GM18519 (cell line): ENCODE data around the gene METAP2.
"Not testable (repeated sequence)": the region's sequence is repeated elsewhere in the genome, so short reads cannot be mapped to it uniquely, and the experiment has no call there.

ENCODE experiments used
- ATAC-seq: cut with Tn5 transposase; IDR thresholded peaks from one replicate; pipeline ENCODE4 v1.9.1; 2021; ENCODE audit warnings: mild to moderate bottlenecking, moderate library complexity; ENCODE audit not compliant: unreplicated experiment, low FRiP score

METAP2 gene

DNA sequence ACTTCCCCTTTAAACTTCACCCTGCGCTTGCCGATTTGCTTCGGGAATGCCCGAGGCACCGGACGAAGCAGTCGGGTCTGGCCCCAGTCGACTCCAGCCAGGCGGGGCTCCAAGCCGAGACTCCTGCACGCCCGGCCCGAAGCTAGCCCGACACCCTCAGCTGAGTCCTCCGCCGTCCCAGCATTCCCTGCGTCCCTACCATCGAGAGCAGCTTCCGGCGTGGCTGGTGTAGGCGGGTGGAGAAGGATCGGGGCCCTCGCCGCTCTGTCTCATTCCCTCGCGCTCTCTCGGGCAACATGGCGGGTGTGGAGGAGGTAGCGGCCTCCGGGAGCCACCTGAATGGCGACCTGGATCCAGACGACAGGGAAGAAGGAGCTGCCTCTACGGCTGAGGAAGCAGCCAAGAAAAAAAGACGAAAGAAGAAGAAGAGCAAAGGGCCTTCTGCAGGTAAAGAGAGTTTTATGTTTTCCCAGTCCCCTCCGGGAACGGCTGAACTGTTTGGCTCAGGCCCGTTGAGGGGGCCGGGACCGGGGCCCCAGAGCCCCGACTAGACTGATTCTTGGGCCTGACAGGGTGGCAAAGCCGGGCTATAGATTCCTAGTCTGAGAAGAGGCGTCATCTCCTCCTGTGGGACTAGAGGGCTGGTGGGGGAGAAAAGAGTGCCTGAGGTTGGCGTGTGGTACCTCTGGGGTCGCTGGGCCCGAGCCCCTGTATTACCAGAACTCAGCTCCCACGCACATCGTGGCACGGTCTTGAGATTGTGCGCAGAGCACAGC, at the start of gene METAP2:
Gene METAP2 (plus strand): TSS at position 269 of the 776 bp plus-strand sequence. CDS start 28 bp downstream, at position 297.
- peak; percentile 94 for ATAC-seq

DNA sequence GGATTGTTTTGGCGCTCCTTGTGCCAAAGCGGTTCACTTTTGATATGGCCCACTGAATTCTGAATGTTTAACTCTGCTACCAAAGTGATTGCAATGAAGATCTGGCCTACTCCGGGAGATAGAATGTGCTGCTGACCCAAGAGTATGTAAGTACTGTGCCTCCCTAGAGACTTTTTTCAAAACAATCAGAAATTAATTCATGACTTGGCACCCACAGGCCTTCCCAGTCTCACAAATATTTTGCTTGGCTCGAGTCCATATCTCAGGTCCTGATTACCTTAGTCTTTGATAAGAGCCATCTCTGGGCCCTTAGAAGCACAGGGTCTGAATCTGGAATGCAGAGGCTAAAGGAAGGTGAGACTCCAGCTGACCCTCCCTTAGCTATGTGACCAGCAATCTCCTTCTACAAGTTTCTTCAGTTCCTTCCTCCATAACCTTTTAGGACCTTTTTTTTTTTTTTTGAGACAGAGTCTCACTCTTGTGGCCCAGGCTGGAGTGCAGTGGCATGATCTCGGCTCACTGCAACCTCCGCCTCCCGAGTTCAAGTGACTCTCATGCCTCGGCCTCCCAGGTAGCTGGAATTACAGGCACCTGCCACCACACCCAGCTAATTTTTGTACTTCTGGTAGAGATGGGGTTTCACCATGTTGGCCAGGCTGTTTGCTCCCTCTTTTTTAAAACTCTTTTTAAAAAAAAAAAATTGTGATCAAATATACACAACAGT, 49.5 kb upstream of the METAP2 start:
- ATAC-seq = no peak

DNA sequence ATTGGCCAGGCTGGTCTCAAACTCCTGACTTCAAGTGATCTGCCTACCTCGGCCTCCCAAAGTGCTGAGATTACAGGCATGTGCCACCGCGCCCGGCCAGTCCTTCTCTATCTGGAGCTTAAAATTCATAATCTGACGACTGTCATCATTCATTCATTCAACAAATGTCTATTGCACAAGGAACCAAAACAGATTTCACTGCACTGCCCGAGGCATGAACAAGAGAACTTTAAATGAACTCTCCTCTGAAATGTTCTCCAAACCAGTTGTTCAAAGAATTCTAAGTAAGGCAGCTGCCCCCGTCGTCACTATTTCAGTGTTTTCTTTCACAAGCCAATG, 44.8 kb upstream of the METAP2 start:
- no peak for ATAC-seq

DNA sequence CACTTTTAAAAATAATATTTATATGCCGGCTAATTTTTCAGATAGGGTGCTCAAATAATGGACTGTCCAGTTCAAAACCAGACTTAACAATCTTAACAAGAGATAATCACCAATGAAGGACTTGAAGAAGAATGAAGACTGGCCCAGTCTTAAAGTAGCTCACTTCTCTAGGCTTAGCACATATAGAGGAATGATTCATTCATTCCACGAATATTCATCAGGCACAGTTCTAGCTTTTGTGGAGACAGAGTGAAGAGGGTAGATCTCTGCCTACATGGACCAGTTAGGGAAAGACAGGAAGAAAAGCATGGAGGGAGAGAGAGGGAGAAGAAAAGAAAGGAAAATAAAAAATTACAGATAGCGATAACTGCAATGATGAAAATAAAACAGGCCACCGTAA, 42.8 kb upstream of the METAP2 start:
- no peak for ATAC-seq

DNA sequence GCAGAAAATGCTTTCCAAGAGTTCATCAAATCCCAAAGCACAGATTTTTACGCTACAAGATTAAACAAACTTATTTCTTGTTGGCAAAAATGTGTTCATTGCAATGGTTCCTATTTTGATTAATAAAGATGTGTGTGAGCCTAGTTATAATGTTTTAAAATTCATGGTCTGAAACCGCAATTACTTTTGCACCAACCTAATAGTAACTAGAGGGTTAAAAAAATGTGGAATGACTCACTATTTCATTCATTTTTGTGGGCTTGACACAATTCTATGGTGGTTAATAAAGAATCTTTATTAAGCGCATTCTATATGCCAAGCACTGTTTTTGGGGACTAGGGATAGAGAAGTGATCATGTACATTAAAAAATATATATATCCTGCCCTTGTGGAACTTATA, 38.6 kb upstream of the METAP2 start:
- no peak for ATAC-seq

DNA sequence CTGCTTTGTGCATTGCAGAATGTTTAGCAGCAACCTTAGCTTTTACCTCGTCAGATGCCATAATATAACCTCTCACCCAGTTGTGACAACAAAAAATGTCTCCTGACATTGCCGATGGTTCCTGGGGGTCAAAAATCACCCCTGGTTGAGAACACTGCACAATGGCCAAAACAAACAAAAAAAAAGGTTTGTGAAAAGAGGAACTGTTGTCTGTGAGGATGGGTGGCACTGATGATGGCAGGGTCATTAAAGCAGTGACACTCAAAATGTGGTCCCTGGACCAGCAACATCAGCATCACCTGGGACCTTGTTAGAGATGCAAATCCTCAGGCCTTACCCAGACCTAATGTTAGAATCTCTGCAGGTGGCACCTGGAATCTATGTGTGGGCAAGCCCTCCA, 36.4 kb upstream of the METAP2 start:
- no peak for ATAC-seq

DNA sequence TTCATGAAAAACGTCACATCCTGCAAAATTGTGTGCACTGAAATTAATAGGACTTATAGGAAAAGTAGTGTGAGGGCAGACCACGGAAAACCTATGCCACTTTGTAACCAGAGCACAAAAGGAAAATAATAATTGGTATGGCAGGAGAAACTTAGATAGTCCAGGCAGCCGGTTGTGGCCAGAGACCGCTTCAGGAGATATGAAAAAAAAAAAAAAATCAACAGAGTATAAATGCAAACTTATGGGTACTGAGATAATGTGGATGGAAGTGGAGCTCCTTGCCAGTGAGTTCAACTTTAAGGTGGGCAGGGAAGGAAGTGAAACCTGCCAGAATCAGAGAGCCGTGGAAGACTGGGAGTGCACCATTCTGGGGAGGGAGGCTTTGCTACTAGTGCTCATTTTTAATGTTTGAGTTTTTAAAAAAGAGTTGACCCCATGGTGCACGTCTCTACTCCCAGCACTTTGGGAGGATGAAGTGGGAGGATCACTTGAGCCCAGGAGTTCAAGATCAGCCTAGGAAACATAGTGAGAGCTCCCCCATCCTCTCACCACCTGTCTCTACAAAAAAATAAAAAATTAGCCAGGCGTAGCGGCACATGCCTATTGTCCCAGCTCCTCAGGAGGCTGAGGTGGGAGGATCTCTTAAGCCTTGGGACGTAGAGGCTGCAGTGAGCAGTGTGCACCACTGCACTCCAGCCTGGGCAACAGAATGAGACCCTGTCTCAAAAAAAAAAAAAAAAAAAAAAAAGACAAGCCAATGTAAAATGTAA, 34.3 kb upstream of the METAP2 start:
- ATAC-seq = no peak

DNA sequence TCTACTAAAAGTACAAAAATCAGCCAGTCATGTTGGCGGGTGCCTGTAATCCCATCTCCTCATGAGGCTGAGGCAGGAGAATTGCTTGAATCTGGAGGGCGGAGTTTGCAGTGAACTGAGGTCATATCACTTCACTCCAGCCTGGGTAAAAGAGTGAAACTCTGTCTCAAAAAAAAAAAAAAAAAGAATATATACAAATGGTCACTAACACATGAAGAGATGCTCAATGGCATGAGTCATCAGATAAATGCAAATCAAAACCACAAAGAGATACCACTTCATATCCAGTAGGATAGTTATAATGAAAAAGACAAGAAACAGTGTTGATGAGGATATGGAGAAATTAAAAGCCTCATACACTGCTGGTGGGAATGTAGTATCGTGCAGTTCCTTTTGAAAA, 33.6 kb upstream of the METAP2 start:
- no peak for ATAC-seq

DNA sequence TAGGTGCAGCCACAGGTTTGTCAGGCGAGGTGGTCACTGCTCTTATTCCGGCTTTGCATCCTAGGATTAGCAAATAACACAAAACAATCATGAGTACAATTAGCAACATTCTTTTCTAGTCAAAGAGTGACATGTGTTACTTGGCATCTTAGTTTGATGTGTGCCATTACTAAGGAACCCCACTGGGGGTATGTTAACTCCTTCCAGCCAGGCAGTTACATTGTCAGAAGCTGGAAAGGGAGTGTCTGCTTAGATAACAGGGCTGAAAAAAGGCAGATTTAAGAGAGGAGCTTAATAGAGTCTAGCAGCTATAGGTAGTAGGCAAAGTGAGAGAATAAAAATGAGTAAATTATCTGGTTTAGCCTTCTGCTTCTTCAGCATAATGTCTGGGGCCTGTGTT, 30.5 kb upstream of the METAP2 start:
- no peak for ATAC-seq

DNA sequence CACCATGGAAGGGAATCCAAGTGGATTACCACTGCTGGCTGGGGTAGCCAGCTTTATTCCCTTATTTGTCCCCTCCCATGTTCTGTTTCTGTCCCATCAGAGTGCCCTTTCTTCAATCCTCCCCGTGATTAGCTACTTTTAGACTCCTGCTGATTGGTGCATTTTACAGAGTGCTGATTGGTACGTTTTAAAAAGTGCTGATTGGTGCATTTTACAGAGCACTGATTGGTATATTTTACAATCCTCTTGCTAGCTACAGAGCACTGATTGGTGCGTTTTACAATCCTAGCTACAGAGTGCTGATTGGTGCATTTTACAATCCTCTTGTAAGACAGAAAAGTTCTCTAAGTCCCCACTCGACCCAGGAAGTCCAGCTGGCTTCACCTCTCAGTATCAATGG, 28.9 kb upstream of the METAP2 start:
- ATAC-seq = not testable (repeated sequence)

DNA sequence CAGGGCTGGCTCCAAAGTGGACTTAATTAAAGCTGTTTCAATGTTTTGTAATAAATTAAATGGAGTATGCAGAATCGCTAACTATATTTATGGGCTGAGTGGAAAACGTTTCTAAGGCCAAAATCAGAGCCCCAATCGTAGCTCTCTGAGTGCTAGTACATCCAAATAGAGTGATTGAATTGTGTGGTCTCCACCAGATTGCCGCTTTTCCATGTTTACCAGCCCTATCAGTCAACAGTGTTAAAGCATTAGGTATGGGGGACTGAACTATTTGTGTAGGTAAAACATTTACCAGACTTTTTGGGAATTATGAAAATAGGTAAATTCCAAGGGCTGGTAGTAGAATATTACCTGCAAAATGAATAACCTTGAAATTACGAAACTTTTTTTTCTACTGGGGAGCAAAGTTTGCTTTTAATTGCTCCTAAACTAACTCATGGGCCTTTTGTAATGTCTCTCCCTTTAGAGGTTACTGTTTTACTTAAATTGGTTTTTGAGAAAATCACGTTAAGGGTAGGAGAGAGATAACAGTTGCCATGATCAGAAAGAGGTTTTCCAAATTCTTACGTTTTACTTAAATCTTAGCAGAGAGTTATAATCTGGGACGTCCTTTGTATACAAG, 28.0 kb upstream of the METAP2 start:
- ATAC-seq = no peak

DNA sequence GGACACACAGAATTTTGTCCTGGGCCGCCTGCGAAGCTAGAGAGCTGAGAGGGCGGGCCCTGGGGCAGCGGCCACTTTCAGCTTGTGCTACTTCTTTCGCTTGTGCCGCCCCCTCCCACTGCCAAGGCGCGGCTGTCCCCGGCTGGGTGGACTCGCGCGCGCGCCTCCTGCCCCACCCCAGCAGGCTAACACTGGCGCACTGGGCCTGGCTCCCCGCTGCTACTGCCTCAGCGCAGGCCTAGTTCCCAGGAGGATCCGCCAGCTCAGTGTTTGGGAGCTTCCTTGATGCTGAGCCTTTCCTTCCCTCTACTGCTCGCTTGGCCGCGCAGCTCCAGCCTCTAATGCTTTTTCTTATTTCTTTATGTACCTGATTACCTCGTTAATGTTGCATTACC, 27.4 kb upstream of the METAP2 start:
- no peak for ATAC-seq

DNA sequence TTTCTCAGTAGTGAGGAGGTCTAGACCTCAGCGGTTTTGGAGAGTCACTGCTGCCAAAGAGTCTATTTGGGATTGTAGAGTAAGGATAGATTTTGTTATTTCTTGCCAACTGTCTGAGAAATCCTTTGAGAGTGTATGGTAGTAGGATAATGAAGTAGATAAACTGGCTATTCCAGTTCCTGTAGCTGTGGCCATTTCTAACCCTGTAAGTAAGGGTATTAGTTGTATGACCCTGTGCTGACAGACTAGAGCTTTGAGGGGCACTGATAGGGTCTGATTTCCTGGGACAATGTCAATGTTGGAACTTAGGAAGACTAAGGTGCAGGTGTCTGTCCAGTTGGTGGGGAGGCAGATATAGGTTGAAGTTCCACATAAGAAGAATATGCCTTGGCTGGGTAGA, 24.3 kb upstream of the METAP2 start:
- ATAC-seq = not testable (repeated sequence)

DNA sequence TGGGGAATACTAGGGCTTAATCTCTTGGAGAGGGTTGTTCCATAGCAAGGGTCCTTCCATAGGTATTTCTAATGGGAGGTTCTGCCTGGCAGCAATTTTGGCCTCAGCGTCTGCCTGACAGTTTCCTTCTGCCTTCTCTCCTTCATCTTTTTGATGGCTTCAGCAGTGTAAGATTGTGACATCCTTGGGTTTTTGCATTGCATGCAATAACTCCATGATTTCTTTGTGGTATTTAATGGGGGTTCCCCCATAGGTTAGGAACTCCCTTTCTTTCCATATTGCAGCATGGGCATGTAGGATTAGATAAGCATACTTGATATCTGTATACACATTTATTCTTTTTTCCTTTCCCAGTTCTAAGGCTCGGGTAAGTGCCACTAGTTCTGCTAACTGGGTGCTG, 21.5 kb upstream of the METAP2 start:
- ATAC-seq = not testable (repeated sequence)

DNA sequence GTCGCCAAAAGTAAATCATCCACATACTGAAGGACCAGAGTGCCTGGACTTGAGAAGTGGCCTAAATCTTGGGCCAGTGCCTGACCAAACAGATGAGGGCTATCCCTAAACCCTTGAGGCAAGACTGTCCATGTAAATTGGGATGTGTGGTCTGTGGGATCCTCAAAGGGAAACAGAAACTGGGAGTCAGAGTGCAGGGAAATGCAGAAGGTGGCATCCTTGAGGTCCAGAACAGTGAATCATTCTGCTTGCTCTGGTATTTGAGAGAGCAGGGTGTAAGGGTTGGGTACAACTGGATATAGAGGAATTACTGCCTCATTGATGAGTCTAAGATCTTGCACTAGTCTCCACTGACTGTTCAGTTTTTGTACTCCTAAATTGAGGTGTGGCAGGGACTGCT, 20.1 kb upstream of the METAP2 start:
- not testable (repeated sequence) for ATAC-seq

DNA sequence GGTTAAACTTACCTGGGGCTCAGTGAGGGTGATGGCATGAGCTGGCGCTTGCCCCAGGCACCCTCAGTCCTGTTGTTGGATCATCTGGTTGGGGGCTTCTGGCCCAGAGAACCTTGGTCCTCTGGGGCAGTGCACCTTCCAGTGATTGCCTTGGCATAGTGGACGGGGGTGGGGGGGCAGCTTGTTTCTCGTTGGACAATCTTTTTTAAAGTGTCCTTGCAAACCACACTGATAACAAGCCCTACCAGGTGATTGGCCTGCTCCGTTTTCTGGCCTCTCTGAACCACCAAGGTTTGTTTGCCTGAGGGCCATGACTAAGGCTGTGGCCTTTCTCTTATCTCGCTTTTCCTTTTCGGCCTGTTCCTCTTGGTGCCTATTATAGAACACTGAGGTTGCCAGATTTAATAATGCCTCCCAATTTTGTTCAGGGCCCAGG, 19.2 kb upstream of the METAP2 start:
- not testable (repeated sequence) for ATAC-seq

DNA sequence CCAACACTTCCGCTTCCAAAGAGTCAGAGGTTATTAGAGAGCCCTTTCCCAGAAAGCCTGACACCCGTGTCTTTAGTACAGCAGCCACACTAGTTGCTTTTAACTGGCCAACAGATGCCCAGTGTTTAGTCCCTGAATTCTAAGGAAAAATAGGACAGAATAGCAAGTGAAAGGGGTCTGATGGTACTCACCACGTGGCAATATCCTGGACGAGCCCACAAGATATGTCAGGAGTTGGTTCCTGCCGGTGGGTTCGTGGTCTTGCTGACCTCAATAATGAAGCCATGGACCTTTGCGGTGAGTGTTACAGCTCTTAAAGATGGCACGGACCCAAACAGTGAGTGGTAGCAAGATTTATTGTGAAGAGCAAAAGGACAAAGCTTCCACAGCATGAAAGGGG, 16.3 kb upstream of the METAP2 start:
- ATAC-seq = not testable (repeated sequence)

DNA sequence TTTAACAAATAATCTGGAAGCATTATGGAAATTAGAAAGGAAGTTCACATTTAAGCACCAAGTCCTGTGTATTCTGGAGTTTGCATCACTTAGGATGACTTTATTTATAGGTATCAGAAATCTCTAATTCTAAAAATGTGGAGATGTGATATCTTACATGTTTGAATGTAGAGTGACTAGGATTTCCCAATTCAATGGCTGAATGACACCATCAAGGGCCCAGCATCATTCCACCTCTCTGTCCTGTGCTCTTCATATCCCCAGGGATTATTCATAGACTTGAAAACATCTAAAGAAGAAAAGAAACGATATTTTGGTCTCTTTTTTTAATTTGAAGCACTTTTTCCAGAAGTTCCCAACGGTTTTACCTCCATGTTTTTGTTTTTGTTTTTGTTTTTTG, 15.2 kb upstream of the METAP2 start:
- ATAC-seq = no peak

DNA sequence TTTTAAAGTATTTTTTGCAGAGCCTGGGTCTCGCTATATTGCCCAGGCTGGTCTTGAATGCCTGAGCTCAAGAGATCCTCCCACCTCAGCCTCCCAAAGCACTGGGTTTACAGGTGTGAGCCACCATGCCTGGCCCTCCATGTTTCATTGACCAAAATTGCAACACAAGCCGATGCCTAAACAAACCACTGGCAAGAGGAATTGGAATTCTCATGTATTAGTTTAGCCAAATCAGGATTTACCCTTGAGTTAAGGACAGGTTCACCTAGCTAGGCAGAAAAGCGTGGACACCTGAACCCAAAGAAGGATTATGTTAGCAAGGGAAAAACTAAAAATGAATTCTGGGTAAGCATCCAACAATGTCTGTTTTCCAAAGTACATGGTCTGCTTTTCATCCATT, 14.6 kb upstream of the METAP2 start:
- no peak for ATAC-seq

DNA sequence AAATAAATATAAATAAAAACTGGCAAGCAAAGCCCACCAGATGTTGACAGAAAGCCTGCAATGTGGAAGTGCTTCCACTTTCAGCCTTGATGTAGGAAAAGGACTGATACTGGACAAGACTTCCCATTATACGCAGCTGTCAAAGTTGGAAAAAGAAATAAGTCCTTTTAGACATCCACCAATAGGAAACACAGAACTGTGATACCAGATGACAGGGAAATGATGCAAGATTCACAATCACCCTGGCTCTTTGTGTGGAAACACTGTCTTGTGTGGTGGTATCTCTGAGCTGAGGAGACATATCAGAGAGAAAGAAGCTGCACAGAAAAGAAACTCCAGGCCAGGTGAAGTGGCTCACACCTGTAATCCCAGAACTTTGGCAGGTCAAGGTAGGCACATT, 13.8 kb upstream of the METAP2 start:
- ATAC-seq = no peak

DNA sequence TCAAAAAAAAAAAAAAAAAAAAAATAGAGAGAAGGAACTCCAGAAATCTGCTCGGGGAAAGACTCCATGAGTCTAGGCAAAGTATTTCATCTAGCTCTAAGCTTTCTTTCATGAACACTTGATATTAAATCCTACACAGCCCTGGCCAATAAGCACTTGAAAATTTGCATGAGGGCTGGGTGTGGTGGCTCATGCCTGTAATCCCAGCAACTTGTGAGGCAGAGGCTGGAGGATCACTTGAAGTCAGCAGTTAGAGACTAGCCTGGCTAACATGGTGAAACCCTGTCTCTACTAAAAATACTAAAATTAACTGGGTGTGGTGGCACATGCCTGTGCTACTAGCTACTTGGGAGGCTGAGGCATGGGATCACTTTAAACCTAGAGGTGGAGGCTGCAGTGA, 13.1 kb upstream of the METAP2 start:
- ATAC-seq = no peak
